DND-41 (cell line): ENCODE results near the gene NNMT.

Experiments
- ATAC-seq: fragments of 200-7000 bp; cut with Tn5 transposase; 3 replicates; pipeline ENCODE4 v1.9.1; 2021; ENCODE audit warnings: low read depth; ENCODE audit not compliant: insufficient read depth
- DNase-seq: peaks from one replicate; pipeline ENCODE4 v3.0.0-alpha.2; 2020
- H2AFZ ChIP-seq: 2 replicates; pipeline ENCODE4 v1.6.0; 2012; ENCODE audit warnings: low read depth, low read length
- H3K27ac ChIP-seq: 2 replicates; pipeline ENCODE4 v1.5.1; 2012; ENCODE audit warnings: low read length, inconsistent platforms
- H3K27me3 ChIP-seq: fragments of 200-600 bp; sonication (generic); 2 replicates; pipeline ENCODE4 v1.6.0; 2012; ENCODE audit warnings: low read length, mild to moderate bottlenecking, inconsistent platforms; ENCODE audit not compliant: insufficient read depth, poor library complexity
- H3K36me3 ChIP-seq: 2 replicates; pipeline ENCODE4 v1.5.1; 2012; ENCODE audit warnings: low read length, inconsistent platforms; ENCODE audit not compliant: insufficient read depth
- H3K4me1 ChIP-seq: 2 replicates; pipeline ENCODE4 v1.5.1; 2012; ENCODE audit warnings: mild to moderate bottlenecking, low read length; ENCODE audit not compliant: insufficient read depth
- H3K4me2 ChIP-seq: 2 replicates; pipeline ENCODE4 v1.6.0; 2012; ENCODE audit warnings: mild to moderate bottlenecking, moderate library complexity, low read length, inconsistent platforms; ENCODE audit not compliant: insufficient read depth
- H3K4me3 ChIP-seq, 2 experiments: fragments of 200-600 bp in 1 of 2; shearing (Covaris generic) in 1 of 2; 2 replicates each; pipeline ENCODE4 v1.5.1; 2012 to 2016; ENCODE audit warnings: inconsistent platforms in 2 of 2, low read length in 2 of 2, mild to moderate bottlenecking in 2 of 2, low read depth in 1 of 2, moderate library complexity in 1 of 2
- H3K79me2 ChIP-seq: 2 replicates; pipeline ENCODE4 v1.6.0; 2012; ENCODE audit warnings: low read length, inconsistent platforms; ENCODE audit not compliant: insufficient read depth
- H3K9ac ChIP-seq: 2 replicates; pipeline ENCODE4 v1.6.0; 2012; ENCODE audit warnings: low read depth, mild to moderate bottlenecking, inconsistent platforms, low read length, moderate library complexity
- H3K9me3 ChIP-seq: 2 replicates; pipeline ENCODE4 v1.5.1; 2012; ENCODE audit warnings: low read length, moderate library complexity, mild to moderate bottlenecking, inconsistent platforms; ENCODE audit not compliant: insufficient read depth, severe bottlenecking
- H4K20me1 ChIP-seq: 2 replicates; pipeline ENCODE4 v1.6.0; 2012; ENCODE audit warnings: low read length; ENCODE audit not compliant: insufficient read depth
- EZH2 ChIP-seq: IDR thresholded peaks from 3 replicates; pipeline ENCODE4 v1.6.1; 2012; ENCODE audit warnings: borderline replicate concordance, low read depth, mild to moderate bottlenecking, moderate library complexity, low read length, inconsistent platforms; ENCODE audit not compliant: severe bottlenecking
- TF ChIP-seq, protein P1 (sequence below): IDR thresholded peaks from 2 replicates; pipeline ENCODE4 v1.5.1; 2012; ENCODE audit warnings: borderline replicate concordance, low read length, moderate library complexity, mild to moderate bottlenecking; ENCODE audit not compliant: poor library complexity, severe bottlenecking; ENCODE audit errors: extremely low read depth

Gene NNMT

DNA sequence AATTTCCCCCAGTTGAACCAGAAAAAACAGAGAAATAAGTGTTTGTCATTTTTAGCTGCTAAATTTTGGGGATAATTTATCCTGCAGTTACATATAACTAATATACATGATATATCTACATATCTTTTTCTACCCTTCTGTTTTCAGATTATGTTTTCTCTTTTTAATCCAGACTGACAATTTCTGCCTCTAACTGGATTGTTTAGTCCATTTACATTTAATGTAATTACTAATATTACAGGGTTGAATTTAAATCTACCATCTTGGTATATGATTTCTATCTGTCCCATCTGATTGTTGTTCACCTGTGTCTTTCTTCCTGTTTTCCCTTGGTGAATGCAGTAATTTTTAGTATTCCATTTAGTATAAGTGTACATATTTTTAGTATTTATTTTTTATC, 5.7 kb downstream of the NNMT start:
- no peak overlapping the region for H3K27ac ChIP-seq
- no peaks in the 10 kb centered on the region for H3K36me3 ChIP-seq
- TF ChIP-seq EZH2: no peak
- TF ChIP-seq, protein P1, sequence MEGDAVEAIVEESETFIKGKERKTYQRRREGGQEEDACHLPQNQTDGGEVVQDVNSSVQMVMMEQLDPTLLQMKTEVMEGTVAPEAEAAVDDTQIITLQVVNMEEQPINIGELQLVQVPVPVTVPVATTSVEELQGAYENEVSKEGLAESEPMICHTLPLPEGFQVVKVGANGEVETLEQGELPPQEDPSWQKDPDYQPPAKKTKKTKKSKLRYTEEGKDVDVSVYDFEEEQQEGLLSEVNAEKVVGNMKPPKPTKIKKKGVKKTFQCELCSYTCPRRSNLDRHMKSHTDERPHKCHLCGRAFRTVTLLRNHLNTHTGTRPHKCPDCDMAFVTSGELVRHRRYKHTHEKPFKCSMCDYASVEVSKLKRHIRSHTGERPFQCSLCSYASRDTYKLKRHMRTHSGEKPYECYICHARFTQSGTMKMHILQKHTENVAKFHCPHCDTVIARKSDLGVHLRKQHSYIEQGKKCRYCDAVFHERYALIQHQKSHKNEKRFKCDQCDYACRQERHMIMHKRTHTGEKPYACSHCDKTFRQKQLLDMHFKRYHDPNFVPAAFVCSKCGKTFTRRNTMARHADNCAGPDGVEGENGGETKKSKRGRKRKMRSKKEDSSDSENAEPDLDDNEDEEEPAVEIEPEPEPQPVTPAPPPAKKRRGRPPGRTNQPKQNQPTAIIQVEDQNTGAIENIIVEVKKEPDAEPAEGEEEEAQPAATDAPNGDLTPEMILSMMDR: no peak
- DNase-seq: no peak
- no peaks in the 10 kb centered on the region for H4K20me1 ChIP-seq
- H3K4me1 ChIP-seq: no peaks in the 10 kb centered on the region
- no peaks in the 10 kb centered on the region for H3K79me2 ChIP-seq
- no peaks in the 10 kb centered on the region for H3K27me3 ChIP-seq
- no peaks in the 10 kb centered on the region for H3K9me3 ChIP-seq
- H3K4me3 ChIP-seq: no peak overlapping the region
- no peak overlapping the region for H3K4me2 ChIP-seq
- no peak for ATAC-seq
- no peak overlapping the region for H3K9ac ChIP-seq
- H2AFZ ChIP-seq: no peak overlapping the region

DNA sequence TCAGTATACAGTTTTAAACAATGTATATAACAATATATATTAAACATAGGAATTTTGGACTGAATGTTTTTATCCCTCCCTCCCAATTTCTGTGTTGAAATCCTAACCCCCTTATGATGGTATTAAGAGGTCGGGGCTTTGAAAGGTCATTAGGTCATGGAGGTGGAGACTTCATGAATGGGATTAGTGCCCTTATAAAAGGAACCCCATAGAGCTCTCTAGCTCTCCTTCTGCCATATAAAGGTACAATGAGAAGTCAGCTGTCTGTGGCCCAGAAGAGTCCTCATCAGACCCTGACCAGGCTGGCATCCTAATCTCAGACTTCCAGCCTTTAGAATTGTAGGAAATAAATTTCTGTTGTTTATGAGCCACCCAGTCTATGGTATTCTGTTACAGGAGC, 6.5 kb downstream of the NNMT start:
- H3K4me2 ChIP-seq: no peak overlapping the region

DNA sequence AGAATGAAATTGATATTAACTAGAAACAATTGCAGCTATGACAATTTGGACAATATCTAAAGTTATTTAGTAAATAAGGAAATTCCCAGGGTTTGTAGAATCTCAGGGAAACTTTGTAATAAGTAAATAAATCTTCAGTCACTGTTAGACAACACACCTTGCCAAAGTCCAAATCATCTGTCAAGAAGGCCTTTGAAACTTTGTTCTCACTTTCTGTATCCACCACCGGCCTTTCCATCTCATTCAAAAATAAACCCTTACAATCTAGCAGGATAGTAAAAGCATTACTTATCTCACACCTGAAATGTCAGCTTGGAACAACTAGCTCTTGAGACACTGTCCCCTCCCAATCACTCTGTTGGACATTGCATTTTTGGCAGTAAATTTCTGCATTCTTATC, 7.9 kb downstream of the NNMT start:
- H3K4me1 ChIP-seq: no peaks in the 10 kb centered on the region
- ATAC-seq (no peak), DNase-seq (no peak)
- H3K27ac ChIP-seq: no peak overlapping the region
- no peaks in the 10 kb centered on the region for H3K9me3 ChIP-seq
- H4K20me1 ChIP-seq: no peaks in the 10 kb centered on the region
- H3K79me2 ChIP-seq: no peaks in the 10 kb centered on the region
- H3K36me3 ChIP-seq: no peaks in the 10 kb centered on the region
- H3K9ac ChIP-seq: no peak overlapping the region
- no peak overlapping the region for H2AFZ ChIP-seq
- no peak overlapping the region for H3K4me2 ChIP-seq
- no peak overlapping the region for H3K4me3 ChIP-seq
- H3K27me3 ChIP-seq: peaks cover 5% of the 10 kb centered on the region
- TF ChIP-seq, protein P1: no peak
- no peak for TF ChIP-seq EZH2

More for the DNA sequence above, 6.5 kb downstream of the NNMT start:
- Histone ChIP-seq H3K36me3 (no peaks in the 10 kb centered on the region), H3K27me3 (peaks cover 2% of the 10 kb centered on the region), H3K9ac (no peak overlapping the region), H3K9me3 (no peaks in the 10 kb centered on the region), H3K27ac (no peak overlapping the region), H2AFZ (no peak overlapping the region), H4K20me1 (no peaks in the 10 kb centered on the region), H3K4me1 (no peaks in the 10 kb centered on the region), H3K4me3 (no peak overlapping the region), H3K79me2 (no peaks in the 10 kb centered on the region)
- DNase-seq (no peak), ATAC-seq (no peak)
- TF ChIP-seq, protein P1: no peak
- TF ChIP-seq EZH2: no peak

DNA sequence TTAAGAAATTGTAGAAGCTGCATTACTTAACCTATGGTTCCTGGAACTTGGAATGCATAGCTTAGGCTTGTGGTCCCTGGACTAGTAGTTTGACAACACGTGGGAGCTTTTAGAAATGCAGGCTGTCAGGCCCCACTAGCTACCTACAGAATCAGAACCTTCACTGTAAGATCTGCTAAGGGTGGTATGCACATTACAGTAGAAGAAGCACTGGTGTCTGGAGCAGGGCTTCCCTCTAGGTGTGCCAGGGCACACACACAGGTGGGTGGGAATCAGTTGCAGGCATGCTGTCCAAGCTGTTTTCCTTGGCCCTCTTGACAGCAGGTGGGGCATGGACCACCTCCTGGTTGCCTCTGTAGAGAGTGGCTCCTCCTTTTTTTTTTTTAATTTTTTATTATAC, 8.8 kb downstream of the NNMT start:
- no peak for ATAC-seq
- H3K79me2 ChIP-seq: no peaks in the 10 kb centered on the region

More for the DNA sequence above, 8.8 kb downstream of the NNMT start:
- Histone ChIP-seq H4K20me1 (no peaks in the 10 kb centered on the region), H3K4me3 (no peak overlapping the region), H2AFZ (no peak overlapping the region), H3K36me3 (no peaks in the 10 kb centered on the region), H3K27me3 (peaks cover 5% of the 10 kb centered on the region), H3K4me1 (no peaks in the 10 kb centered on the region), H3K27ac (no peak overlapping the region), H3K4me2 (no peak overlapping the region), H3K9ac (no peak overlapping the region), H3K9me3 (no peaks in the 10 kb centered on the region)
- no peak for TF ChIP-seq EZH2
- TF ChIP-seq, protein P1: no peak
- DNase-seq: no peak
